ENCODE results near the gene AK9.
"Not testable (repeated sequence)": the region's sequence is repeated elsewhere in the genome, so short reads cannot be mapped to it uniquely, and the experiment has no call there.

DNA sequence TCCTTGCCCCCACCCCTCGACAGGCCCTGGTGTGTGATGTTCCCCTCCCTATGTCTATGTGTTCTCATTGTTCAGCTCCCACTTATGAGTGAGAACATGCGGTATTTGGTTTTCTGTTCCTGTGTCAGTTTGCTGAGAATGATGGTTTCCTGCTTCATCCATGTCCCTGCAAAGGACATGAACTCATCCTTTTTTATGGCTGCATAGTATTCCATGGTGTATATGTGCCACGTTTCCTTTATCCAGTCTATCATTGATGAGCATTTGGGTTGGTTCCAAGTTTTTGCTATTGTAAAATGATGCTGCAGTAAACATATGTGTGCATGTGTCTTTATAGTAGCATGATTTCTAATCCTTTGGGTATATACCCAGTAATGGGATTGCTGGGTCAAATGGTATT, 34.2 kb upstream of the AK9 start:
- TF ChIP-seq, protein P1, sequence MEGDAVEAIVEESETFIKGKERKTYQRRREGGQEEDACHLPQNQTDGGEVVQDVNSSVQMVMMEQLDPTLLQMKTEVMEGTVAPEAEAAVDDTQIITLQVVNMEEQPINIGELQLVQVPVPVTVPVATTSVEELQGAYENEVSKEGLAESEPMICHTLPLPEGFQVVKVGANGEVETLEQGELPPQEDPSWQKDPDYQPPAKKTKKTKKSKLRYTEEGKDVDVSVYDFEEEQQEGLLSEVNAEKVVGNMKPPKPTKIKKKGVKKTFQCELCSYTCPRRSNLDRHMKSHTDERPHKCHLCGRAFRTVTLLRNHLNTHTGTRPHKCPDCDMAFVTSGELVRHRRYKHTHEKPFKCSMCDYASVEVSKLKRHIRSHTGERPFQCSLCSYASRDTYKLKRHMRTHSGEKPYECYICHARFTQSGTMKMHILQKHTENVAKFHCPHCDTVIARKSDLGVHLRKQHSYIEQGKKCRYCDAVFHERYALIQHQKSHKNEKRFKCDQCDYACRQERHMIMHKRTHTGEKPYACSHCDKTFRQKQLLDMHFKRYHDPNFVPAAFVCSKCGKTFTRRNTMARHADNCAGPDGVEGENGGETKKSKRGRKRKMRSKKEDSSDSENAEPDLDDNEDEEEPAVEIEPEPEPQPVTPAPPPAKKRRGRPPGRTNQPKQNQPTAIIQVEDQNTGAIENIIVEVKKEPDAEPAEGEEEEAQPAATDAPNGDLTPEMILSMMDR (IDR thresholded peaks at IDR 0.05): not testable (repeated sequence)
- not testable (repeated sequence) for TF ChIP-seq POLR2A (IDR thresholded peaks at IDR 0.05; ENCODE audit: low read length); PBX3 (IDR thresholded peaks at IDR 0.05); CEBPB (IDR thresholded peaks at IDR 0.05)

Data from A549 (cell line).